Left lobe of liver (tissue), 2 donors: ENCODE results near the gene STIMATE. TPM values are rescaled to one million over a fixed set of nuclear protein-coding genes. Genes with fewer than 3 reads are reported as not detected.

ENCODE experiments used
- ATAC-seq: fragments of 200-7000 bp; cut with Tn5 transposase; one replicate; pipeline ENCODE4 v1.9.1; 2020; ENCODE audit warnings: mild to moderate bottlenecking, moderate library complexity
- DNase-seq: peaks from one replicate; pipeline ENCODE4 v3.0.0-alpha.2; 2020; ENCODE audit warnings: low spot score
- total RNA-seq: library from RNA; stranded (reverse); gene quantifications from one replicate; pipeline ENCODE4 v1.2.1, GENCODE V29; 2021
- donor health status: DM: no; HTN: no; CAD: no; lungs with moderate emphysema.
- donor health status: DM: no; HTN: yes; CAD: no.

The STIMATE gene
- total RNA-seq, 1 donor from 2014 or later = 36.4 TPM

DNA sequence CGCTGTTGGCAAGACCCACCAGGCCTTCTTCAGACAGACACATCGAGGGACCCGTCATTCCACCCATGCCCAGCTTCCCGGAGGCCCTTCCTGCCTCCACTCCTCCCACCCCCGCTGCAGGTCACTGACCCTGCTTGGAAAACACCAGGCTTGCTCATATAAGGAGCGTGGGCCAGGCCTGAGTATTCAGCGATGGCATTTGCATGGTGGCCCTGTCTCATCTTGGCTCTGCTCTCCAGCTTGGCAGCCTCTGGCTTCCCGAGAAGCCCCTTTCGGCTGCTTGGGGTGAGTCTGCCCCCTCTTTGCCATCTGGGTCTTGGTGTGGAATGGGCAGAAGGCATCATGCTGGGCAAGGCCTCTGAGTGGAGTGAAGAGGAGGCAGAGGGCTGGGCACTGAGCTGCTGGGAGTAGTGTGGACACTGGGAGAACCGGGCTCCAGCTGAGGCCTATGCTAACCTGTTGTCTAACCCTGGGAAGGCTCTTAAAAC, 102.7 kb downstream of the STIMATE start, which contains the start of gene ITIH3:
ITIH3 (plus strand) TSS at position 185 of the 488 bp plus-strand sequence; CDS start at position 193, 8 bp downstream.
- DNase-seq (peak; percentile 89), ATAC-seq (peak; percentile 70)

GRCh38 chr3:52793702-52794611, 103.4 kb downstream of the STIMATE start:
- ATAC-seq = peak; percentile 47
- DNase-seq = no peak

DNA sequence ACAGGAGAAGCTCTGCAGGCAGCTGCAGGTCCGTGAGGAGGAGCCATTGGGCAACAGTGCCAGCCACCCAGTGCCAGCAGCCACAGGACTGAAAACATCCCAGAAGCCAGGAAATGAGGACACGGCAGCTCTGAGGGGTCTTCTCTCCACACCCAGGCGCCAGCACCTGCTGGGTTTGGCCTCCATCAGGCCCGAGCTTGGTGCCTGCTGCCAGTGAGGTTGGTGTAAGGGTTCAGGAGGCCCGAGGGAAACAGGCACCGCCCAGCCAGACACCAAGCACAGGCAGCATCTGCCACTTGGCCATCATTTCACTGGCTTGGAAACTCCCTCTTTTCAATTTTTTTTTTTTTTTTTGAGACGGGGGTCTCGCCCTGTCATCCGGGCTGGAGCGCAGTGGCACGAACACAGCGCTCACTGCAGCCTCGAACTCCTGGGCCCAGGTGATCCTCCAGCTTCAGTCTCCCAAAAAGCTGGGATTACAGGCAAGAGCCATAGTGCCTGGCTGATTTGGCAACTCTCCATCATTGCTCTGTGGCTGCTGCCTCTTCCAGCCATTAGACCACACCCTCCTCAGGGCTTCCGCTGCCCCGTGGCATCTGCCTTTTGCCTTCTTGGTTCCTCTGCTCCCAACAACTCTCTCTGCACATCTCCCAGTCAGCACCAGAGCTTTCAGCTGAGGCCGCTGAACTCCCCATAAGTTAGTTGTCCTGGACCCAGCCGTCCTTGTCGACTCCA, 104.2 kb downstream of the STIMATE start:
- DNase-seq (no peak), ATAC-seq (peak; percentile 11)

GRCh38 chr3:52792413-52792812, 104.9 kb downstream of the STIMATE start:
- no peak for DNase-seq
- no peak for ATAC-seq

- no peak for DNase-seq
- ATAC-seq = no peak
These were observed 105.4 kb downstream of the STIMATE start for GRCh38 chr3:52791928-52792327.

DNA sequence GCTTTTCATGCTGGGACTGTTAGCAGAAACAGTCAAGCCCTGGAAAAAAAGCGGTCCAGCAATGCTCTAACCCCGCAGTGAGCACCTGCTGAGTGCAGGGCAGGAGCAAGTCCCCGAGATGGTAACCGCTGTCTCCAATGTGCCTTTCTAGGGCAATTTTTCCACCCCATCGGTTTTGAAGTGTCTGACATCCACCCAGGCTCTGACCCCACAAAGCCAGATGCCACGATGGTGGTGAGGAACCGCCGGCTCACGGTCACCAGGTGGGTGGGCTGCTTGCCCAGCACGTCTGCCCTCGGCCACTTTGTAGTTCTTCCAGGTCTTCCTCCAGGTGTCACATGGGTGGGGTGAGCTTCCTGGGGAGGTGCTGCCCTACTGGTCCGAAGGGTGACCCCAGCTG, 106.0 kb downstream of the STIMATE start:
- DNase-seq (no peak), ATAC-seq (no peak)

DNA sequence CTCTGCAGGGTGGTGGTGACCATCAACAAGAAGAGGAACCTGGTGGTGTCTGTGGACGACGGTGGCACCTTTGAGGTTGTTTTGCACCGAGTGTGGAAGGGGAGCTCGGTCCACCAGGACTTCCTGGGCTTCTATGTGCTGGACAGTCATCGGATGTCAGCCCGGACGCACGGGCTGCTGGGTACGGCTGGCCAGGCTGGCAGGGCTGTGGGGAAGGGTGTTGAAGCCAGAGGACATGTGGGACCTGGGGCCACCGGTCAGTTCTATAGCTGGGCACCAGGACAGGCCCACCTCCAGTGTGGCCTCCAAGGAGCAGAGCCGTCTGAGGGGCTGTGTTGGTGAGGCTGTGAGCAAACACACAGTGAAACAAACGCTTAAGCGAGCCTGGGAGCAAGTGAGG, 106.6 kb downstream of the STIMATE start:
- ATAC-seq (no peak), DNase-seq (no peak)

- DNase-seq (no peak), ATAC-seq (no peak)
These were observed 107.0 kb downstream of the STIMATE start for GRCh38 chr3:52790337-52790736.

DNA sequence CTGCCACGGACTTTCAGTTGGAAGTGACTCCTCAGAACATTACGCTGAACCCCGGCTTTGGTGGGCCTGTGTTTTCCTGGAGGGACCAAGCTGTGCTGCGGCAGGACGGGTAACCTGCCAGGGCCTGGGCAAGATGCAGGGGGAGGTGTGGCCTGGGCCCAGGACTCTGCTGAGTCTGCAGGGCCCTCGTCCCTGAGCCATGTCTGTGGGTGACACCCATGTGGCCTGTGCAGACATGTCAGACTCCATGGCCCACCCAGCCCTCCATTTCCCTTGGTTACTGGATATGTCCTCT, 107.7 kb downstream of the STIMATE start:
- DNase-seq = no peak

GRCh38 chr3:52788890-52789745, 108.2 kb downstream of the STIMATE start:
- ATAC-seq (no peak), DNase-seq (no peak)

More for the DNA sequence above, 107.7 kb downstream of the STIMATE start:
- no peak for ATAC-seq

DNA sequence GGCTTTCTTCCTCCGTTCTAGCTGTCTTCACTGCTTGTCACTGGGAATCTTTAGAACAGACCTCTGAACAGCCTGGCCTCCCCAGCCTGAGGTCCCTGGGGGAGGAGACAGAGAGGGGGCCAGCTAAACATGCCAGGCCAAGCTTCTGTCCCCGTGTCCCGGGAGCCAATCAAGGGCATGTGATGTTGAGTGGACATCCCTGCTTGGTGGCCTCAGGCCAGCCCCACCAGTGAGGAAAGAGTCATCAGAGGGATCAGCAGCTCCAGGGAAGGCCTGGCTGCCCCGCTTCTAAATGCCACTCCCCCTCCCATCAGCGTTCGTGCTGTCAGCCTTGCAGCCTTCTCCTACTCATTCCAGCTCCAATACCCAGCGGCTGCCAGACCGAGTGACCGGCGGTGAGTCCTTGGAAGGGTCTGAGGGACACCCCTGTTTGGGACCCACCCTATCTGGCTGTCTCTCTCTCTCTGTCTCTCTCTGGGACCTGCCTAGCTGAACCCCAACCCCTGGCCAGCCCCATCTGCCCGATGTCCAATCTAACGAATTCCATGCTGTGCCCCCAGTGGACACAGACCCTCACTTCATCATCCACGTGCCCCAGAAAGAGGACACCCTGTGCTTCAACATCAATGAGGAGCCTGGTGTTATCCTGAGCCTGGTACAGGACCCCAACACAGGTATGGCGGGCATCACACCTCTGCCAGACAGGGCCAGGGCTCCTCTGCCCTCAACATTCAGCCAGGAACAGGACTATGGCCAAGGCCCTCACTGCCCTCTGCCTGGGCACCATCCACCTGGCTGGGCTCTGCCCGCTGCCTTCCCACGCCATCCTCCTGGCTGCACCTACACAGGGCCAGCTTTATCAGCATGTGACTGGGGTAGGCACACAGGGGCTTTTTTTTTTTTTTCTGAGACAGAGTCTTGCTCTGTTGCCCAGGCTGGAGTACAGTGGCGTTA, 109.4 kb downstream of the STIMATE start:
- ATAC-seq = peak; percentile 55

DNA sequence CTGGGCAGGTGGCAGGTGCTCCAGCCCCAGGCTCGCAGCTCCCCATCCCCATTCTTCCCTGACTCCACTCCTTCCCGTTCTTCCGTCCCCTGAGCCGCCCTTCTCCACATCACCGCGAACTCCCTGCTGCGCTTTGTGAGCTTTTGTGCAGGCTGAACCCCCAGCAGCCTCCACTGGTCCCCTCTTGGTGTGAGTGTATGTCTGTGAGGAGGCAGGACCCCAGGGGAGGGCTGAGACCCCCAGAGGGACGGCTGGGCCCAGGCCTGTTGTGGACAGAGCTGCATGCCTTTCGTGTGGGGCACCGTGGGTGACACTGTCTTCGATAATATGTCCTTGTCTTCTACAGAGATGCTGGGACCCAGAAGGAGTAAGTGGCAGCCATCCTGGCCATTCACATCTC, 110.1 kb downstream of the STIMATE start:
- ATAC-seq (no peak), DNase-seq (no peak)

More for the DNA sequence above, 109.4 kb downstream of the STIMATE start:
- peak; percentile 77 for DNase-seq

Other genes starting within 250 kb of the STIMATE start
- 15.3 TPM for gene PBRM1, start 211.6 kb downstream of the STIMATE start, total RNA-seq
- 18.9 TPM for gene GNL3, start 211.5 kb downstream of the STIMATE start, total RNA-seq
- 52.2 TPM for gene GLT8D1, start 191.8 kb downstream of the STIMATE start, total RNA-seq
- gene SPCS1, start 191.4 kb downstream of the STIMATE start, total RNA-seq = 78.3 TPM
- gene NEK4, start 126.6 kb downstream of the STIMATE start, total RNA-seq = 16.6 TPM
- gene ITIH1, start 119.9 kb downstream of the STIMATE start, total RNA-seq = 1,331 TPM
- 779 TPM for gene ITIH3, start 102.8 kb downstream of the STIMATE start, total RNA-seq
- 4,358 TPM for gene ITIH4, start 66.9 kb downstream of the STIMATE start, total RNA-seq
- gene MUSTN1, start 62.5 kb downstream of the STIMATE start, total RNA-seq = 0.38 TPM
- gene SFMBT1, start 148.5 kb upstream of the STIMATE start, total RNA-seq = 14.0 TPM
- 11.8 TPM for gene RFT1, start 232.9 kb upstream of the STIMATE start, total RNA-seq